HG02588 (cell line): Measurements from ENCODE around the gene TK1.
A peak's percentile ranks its signal among the peaks of the same experiment; 100 is the strongest.

Experiments
- ATAC-seq: cut with Tn5 transposase; IDR thresholded peaks from one replicate; pipeline ENCODE4 v1.9.1; 2021; ENCODE audit warnings: mild to moderate bottlenecking, moderate library complexity; ENCODE audit not compliant: unreplicated experiment

The TK1 gene

DNA sequence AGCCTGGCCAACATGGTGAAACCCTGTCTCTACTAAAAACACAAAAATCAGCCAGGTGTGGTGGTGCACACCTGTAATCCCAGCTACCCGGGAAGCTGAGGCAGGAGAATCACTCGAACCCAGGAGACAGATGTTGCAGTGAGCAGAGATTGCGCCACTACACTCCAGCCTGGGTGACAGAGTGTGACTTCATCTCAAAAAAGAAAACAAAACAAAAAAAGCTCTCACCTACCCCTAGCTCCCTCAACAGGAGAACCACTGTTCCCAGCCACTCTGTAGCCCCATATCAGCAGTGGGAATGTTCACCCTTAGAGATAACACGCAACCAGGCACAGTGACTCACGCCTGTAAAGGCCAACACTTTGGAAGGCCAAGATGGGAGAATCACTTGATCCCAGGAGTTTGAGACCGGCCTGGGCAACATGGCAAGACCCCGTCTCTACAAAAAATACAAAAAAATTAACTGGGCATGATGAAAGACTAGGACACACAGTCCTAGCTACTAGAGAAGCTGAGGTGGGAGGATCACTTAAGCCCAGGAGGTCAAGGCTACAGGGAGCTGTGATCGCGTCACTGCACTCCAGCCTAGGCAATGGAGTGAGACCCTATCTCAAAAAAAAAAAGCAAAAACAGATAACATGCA is 50.9 kb downstream of the TK1 start:
- ATAC-seq: no peak

DNA sequence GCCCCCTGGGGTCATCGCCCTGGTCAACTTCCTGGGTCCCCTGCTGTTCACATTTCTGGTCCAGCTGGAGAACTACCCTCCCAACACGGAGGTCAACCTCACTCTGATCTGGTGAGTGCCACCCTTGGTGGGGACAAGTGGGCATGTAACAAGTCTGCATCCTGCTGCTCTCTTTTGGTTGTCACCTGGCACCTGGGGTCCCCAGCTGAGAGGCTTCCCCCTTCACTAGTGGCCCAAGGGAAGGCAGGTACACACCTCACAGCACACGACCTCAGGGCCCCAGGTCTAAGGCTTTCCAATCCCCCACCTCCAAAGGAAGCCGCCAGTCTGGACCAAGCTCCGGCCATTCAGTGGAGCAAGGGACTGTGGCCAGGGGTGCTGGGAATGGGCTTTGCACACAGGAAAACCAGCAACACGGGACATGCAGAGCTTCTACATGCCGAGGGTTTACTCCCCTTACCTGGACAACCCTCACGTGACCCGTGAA is 51.9 kb downstream of the TK1 start:
- ATAC-seq: no peak

DNA sequence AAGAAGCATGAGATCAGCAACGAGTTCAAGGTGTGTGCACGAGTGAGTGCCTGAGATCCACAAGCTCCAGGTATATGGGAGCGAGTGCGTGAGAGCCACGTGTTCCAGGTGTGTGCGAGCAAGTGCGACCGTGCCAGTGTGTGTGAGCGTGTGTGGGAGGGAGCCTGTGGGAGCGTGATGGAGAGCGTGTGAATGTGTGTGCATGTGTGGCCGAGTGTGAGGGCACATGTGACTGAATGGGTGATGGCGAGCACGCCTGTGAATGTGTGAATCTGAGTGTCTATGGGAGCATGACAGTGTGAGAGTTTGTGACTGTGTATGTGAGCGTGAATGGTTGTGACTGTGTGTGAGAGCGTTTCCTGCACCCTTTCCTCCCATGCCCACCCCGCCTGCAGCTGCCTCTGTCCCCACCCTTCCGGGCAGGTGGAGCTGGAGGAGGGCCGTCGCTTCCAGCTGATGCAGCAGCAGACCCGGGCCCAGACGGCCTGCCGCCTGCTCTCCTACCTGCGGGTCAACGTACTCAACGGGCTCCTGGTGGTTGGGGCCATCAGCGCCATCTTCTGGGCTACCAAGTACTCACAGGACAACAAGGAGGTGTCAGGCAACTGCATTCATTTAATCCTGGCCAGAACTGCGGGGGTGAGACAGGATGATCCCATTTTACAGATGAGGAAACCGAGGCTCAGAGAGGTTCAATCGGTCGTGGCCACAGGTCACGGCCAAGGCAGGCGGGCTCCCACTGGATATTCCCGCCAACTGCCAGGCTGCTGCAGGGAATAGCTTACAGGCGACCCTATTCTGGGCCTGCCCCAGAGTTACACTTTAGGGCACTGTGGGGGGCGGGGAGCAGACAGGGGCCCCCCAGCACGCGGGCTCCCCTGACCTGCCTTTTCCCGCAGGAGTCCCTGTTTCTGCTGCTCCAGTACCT is 52.6 kb downstream of the TK1 start:
- ATAC-seq: no peak

GRCh38 chr17:78133179-78133951 is 53.5 kb downstream of the TK1 start:
- no peak for ATAC-seq

GRCh38 chr17:78132767-78133178 is 54.1 kb downstream of the TK1 start:
- ATAC-seq: no peak

DNA sequence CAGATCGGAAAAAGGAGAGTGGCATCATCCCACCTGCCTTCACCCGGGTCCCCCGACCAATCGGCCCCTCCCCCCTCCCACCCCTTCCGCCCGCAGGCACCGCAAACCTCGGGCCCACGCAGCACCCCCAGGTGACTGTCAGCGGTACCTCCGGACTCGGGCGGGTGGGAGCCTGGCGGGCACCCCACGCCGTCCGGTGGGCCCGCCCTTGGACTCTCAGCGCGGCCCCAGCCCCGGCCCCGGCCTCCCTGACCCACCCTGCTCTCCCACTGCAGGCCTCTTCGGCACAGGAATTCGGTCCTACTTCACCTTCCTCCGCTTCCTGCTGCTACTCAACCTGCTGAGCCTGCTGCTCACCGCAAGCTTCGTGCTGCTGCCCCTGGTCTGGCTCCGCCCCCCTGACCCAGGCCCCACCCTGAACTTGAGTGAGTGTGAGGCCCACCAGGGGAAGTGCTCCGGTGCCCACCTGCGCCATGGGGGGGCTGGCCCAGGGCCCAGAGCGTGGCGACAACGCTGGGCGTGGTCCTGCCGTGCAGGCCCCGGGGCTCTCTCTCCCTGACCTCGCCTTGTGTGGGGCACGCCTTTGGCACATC is 54.7 kb downstream of the TK1 start:
- ATAC-seq: no peak

- no peak for ATAC-seq
These were observed 55.4 kb downstream of the TK1 start for GRCh38 chr17:78131172-78132083.

- no peak for ATAC-seq
These were observed 56.3 kb downstream of the TK1 start, which contains the start of gene TMC8 for GRCh38 chr17:78130437-78131101. TSS of gene TMC8 (plus strand) at chr17:78130771. CDS start at chr17:78131589, 818 bp downstream.

GRCh38 chr17:78130090-78130436 is 56.8 kb downstream of the TK1 start:
- no peak for ATAC-seq

DNA sequence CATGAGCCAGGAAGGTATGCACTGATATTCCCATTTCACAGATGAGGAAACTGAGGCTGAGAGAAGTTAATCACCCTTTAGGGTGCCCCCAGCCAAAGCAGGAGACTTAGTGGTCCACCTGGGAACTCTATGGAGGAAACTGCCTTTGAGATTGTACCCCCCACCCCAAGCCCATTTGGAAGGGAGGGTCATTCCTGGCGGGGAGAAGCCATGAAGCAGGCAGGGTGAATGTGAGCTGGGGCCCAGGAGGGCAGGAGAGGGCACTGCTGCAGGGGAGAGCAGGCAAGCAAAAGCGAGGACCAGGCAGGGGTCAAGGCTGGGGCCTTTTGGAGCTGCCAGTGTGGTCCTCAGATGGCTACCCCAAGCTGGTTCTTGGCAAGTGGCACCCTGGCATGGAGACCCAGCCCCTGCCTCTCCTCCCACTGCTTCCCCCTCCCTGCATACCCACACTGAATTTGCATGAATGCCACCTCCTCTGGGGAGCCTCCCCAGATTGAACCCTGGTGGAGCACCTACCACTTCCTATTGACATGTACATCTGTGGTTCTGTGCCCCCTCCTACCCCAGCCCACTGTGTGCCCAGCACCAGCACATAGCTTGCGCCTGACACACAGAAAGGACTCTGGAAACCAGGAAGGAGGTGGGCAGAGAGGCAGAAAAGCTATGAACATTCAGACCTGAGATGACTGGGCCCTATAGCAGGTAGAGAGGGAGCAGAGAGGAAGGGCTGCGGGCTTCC is 57.3 kb downstream of the TK1 start:
- ATAC-seq: no peak

DNA sequence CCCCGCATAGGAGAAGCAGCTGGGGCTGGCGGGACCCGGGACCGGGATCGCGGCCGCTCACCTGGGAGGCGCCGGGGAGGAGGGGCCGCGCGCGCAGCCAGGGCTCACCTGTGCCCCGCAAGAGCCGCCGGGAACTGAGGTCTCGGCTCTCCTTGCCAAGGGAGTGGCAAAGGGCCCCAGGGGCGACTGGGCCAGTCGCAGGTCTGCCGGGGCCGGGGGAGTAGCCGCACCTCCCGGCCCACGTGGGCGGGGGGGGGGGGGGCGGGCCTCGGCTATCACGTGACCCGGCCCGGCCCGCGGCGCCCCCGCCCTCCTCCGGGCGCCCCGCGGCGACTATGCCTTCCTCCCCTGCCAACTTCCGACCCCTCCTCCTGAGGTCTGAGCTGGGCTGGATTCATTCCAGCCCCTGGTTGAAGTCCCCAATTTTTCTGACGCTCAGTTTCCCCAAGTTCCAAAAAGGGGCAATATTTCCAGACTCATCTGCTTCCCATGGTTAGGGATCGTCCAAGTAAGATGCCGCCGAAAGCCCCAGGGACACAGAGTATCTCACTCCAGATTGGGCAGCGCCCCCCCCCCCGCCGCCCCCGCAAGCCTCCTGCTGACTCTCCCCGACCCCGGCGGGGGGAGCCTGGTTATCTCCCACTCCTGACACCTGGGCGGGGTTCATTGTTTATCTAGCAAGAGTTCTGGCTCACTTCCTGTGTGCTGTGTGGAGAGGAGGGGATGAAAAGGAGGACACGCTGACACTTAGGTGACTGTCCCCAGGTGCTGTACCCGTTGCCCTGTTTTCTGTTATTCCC is 58.1 kb downstream of the TK1 start, which contains the start of gene TMC6:
TSS of gene TMC6 (minus strand) at position 205 of the 800 bp plus-strand sequence. CDS start 1,923 bp downstream, outside the sequence.
- peak; percentile 19 for ATAC-seq

DNA sequence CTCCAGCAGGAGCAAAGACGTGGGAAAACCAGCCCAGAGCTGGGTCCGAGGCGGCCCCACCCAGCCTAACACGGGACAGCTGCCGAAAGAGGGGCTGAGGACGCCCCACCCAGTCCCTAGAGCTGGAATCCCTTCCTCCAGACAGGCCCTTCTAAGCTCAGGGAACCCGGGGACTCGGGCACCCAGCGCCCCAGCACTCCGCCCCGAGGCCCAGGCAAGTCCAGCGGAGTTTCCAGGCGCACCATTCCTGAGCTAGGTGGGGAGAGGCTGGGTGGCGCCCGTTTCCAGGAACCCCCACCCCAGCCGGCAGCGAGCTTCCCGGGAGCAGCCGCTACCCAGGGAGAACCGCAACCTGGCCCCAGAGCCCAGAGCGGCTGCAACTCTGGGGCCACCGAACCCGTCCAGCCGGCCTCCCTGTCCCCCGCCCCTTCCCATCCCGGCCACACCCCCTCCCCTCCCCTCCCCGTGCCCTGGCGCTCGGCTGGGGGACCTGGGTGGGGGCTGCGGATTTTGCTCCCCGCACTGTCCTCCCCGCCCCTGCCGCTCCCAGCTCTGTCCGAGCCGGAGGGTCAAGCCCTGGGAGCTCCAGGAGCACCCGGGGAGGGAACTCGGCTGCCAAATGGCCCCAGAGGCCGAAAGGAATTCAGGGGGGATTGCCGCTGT is 58.8 kb downstream of the TK1 start:
- ATAC-seq: no peak

DNA sequence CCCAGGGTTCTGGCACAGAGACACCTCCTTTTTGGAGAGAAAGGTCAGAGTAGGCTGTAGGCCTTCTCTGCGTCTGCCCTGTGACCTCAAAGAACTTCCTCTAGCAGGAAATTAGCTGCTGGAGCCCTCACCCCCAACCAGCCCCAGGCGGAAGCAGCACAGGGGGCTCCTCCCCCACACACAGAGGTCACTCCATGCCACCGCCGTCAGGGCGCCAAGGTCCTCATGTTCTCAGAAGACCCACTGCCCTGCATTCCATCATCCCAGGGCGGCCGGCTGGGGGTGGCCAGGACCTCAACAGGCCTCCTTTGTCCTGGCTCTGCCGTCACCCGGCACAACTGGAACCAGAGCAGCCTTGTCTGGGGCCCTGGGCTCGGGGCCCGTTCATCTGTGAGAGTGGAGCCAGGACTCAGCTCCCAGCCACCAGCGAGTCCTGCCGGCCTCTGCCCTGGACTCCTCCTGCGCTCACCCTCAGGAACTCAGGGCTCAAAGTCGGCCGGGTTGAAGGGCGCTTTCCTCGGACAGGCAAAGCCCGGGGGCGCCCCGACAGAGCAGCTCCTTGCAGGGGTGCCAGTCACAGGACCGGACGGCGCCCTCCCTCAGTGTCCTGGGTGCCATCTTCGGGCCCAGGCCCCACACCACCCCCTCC is 59.5 kb downstream of the TK1 start:
- ATAC-seq: no peak

GRCh38 chr17:78126895-78127238 is 60.0 kb downstream of the TK1 start:
- ATAC-seq: no peak

DNA sequence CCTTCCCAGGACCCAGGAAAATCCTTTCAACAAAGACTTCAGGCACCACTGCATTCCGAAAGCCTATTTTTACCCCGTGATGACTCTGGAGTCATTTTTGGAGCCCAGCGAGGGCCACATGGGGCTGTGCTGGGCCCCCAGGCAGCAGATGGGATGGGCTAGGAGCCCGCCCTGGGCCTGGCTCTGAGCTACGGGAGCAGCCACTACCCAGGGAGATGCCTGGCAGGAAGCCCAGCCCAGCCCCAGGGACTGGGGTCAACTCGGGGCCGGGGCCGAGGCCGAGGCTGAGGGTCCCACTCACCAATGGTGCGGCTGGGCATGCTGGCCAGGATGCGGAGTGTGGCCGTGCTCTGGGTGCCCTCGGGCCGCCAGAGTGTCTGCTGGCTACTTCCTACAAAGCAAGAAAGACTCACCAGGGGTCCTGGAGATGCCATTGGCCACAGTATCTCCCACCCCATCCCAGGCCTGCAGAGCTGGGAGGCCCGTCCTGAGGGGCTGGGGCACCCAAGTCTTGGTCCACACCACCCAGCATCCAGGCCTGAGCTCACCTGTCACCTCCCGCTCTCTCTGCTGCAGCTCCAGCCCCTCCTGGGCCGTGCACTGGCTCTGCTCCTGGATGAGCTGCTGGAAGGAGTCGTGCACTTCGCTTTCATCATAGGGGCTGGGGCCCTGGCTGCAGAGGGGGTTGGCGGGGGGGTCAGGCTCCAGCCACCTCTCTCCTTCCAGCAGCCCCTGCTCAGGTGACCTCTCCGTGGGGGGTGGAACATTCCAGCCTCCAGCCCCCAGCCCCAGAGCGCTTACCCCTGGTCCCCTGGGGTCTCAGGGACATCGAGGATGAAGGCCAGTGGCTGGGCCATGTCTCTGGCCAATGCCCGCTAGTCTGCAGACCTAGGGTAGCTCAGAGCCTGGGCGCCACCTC is 60.6 kb downstream of the TK1 start:
- ATAC-seq: no peak
